ENCODE measurements around the gene SCRT2.

SCRT2 gene

GRCh38 chr20:617934-618690 is 57.5 kb downstream of the SCRT2 start:
- no peak overlapping the region for H2AFZ ChIP-seq (ENCODE audit: low read depth, low read length)
- H3K27ac ChIP-seq (ENCODE audit: low read length, poor library complexity, severe bottlenecking): no peak overlapping the region
- H3K18ac ChIP-seq (ENCODE audit: low read depth in 1 of 2, low read length in 2 of 2): no peak overlapping the region
- no peak for DNase-seq
- H2BK5ac ChIP-seq (ENCODE audit: low read depth, low read length, poor library complexity, severe bottlenecking): no peak overlapping the region
- H4K8ac ChIP-seq (ENCODE audit: low read length): no peak overlapping the region
- peaks cover 42 to 52% of the 10 kb centered on the region in 2 experiments for H3K27me3 ChIP-seq (ENCODE audit: control insufficient read depth in 1 of 2, insufficient read depth in 1 of 2, low read length in 2 of 2)
- no peak overlapping the region for H3K9ac ChIP-seq (ENCODE audit: low read length)
- no peak overlapping the region for H4K91ac ChIP-seq (ENCODE audit: low read length)
- H3K36me3 ChIP-seq (ENCODE audit: control insufficient read depth in 1 of 2, insufficient read depth in 2 of 2, low read depth in 1 of 2, low read length in 2 of 2): no peaks in the 10 kb centered on the region
- H3K4me1 ChIP-seq (ENCODE audit: control insufficient read depth, insufficient read depth, low read depth, low read length): no peaks in the 10 kb centered on the region
- no peak overlapping the region for H2BK12ac ChIP-seq (ENCODE audit: low read length in 2 of 2)
- H2BK15ac ChIP-seq (ENCODE audit: low read depth, poor library complexity, severe bottlenecking): no peak overlapping the region
- H3K9me3 ChIP-seq (ENCODE audit: control insufficient read depth, low read length): peaks cover 20% of the 10 kb centered on the region
- 77% methylated on average over 4 of the region's 4 CpGs for WGBS
- no peaks in the 10 kb centered on the region for H3K79me1 ChIP-seq (replicated peaks; ENCODE audit: low read length, poor library complexity, severe bottlenecking)
- H3K4me3 ChIP-seq (ENCODE audit: insufficient read depth in 1 of 2, low read depth in 1 of 2, low read length in 2 of 2): no peak overlapping the region
- H3K14ac ChIP-seq (ENCODE audit: low read length in 2 of 2): no peak overlapping the region
- no peak overlapping the region for H2AK5ac ChIP-seq (ENCODE audit: low read length, severe bottlenecking)
- H3K4ac ChIP-seq (ENCODE audit: low read depth in 1 of 2, low read length in 2 of 2): no peak overlapping the region
- H2BK120ac ChIP-seq (ENCODE audit: low read depth, low read length): no peak overlapping the region
- H3K23ac ChIP-seq (ENCODE audit: low read length in 2 of 2): no peak overlapping the region
- no peak overlapping the region for H3K4me2 ChIP-seq (ENCODE audit: low read length, poor library complexity, severe bottlenecking)

- Histone ChIP-seq H2AFZ (ENCODE audit: low read depth, low read length) (no peak overlapping the region), H3K18ac (ENCODE audit: low read depth in 1 of 2, low read length in 2 of 2) (no peak overlapping the region), H4K8ac (ENCODE audit: low read length) (no peak overlapping the region), H2AK5ac (ENCODE audit: low read length, severe bottlenecking) (no peak overlapping the region), H3K9me3 (ENCODE audit: control insufficient read depth, low read length) (peaks cover 20% of the 10 kb centered on the region), H3K4me2 (ENCODE audit: low read length, poor library complexity, severe bottlenecking) (no peak overlapping the region), H2BK5ac (ENCODE audit: low read depth, low read length, poor library complexity, severe bottlenecking) (no peak overlapping the region), H3K36me3 (ENCODE audit: control insufficient read depth in 1 of 2, insufficient read depth in 2 of 2, low read depth in 1 of 2, low read length in 2 of 2) (no peaks in the 10 kb centered on the region), H3K79me1 (replicated peaks; ENCODE audit: low read length, poor library complexity, severe bottlenecking) (no peaks in the 10 kb centered on the region), H3K9ac (ENCODE audit: low read length) (no peak overlapping the region), H2BK15ac (ENCODE audit: low read depth, poor library complexity, severe bottlenecking) (no peak overlapping the region), H3K14ac (ENCODE audit: low read length in 2 of 2) (no peak overlapping the region), H2BK12ac (ENCODE audit: low read length in 2 of 2) (no peak overlapping the region), H3K27ac (ENCODE audit: low read length, poor library complexity, severe bottlenecking) (no peak overlapping the region), H3K4ac (ENCODE audit: low read depth in 1 of 2, low read length in 2 of 2) (no peak overlapping the region), H3K27me3 (ENCODE audit: control insufficient read depth in 1 of 2, insufficient read depth in 1 of 2, low read length in 2 of 2) (peaks cover 53 to 59% of the 10 kb centered on the region in 2 experiments), H3K4me3 (ENCODE audit: insufficient read depth in 1 of 2, low read depth in 1 of 2, low read length in 2 of 2) (no peak overlapping the region), H3K4me1 (ENCODE audit: control insufficient read depth, insufficient read depth, low read depth, low read length) (peaks cover 4% of the 10 kb centered on the region), H4K91ac (ENCODE audit: low read length) (no peak overlapping the region), H3K23ac (ENCODE audit: low read length in 2 of 2) (no peak overlapping the region), H2BK120ac (ENCODE audit: low read depth, low read length) (no peak overlapping the region)
- no peak for DNase-seq
- 100% methylated on average over 2 of the region's 4 CpGs for WGBS
Observed at GRCh38 chr20:615514-615913, 60.1 kb downstream of the SCRT2 start.

- no peak overlapping the region for H2AK5ac ChIP-seq (ENCODE audit: low read length, severe bottlenecking)
- H3K27ac ChIP-seq (ENCODE audit: low read length, poor library complexity, severe bottlenecking): no peak overlapping the region
- no peak overlapping the region for H4K8ac ChIP-seq (ENCODE audit: low read length)
- peaks cover 12% of the 10 kb centered on the region for H3K4me1 ChIP-seq (ENCODE audit: control insufficient read depth, insufficient read depth, low read depth, low read length)
- 18% methylated on average over 8 of the region's 8 CpGs for WGBS
- H2BK12ac ChIP-seq (ENCODE audit: low read length in 2 of 2): no peak overlapping the region
- H3K27me3 ChIP-seq (ENCODE audit: control insufficient read depth in 1 of 2, insufficient read depth in 1 of 2, low read length in 2 of 2): peaks cover 76 to 81% of the 10 kb centered on the region in 2 experiments
- no peaks in the 10 kb centered on the region for H3K79me1 ChIP-seq (replicated peaks; ENCODE audit: low read length, poor library complexity, severe bottlenecking)
- no peak overlapping the region for H2AFZ ChIP-seq (ENCODE audit: low read depth, low read length)
- no peaks in the 10 kb centered on the region for H3K9me3 ChIP-seq (ENCODE audit: control insufficient read depth, low read length)
- H2BK15ac ChIP-seq (ENCODE audit: low read depth, poor library complexity, severe bottlenecking): no peak overlapping the region
- H3K9ac ChIP-seq (ENCODE audit: low read length): no peak overlapping the region
- H3K23ac ChIP-seq (ENCODE audit: low read length in 2 of 2): no peak overlapping the region
- H3K14ac ChIP-seq (ENCODE audit: low read length in 2 of 2): no peak overlapping the region
- no peak overlapping the region for H2BK120ac ChIP-seq (ENCODE audit: low read depth, low read length)
- no peak overlapping the region for H3K18ac ChIP-seq (ENCODE audit: low read depth in 1 of 2, low read length in 2 of 2)
- H2BK5ac ChIP-seq (ENCODE audit: low read depth, low read length, poor library complexity, severe bottlenecking): no peak overlapping the region
- H3K4ac ChIP-seq (ENCODE audit: low read depth in 1 of 2, low read length in 2 of 2): no peak overlapping the region
- no peak overlapping the region for H3K4me3 ChIP-seq (ENCODE audit: insufficient read depth in 1 of 2, low read depth in 1 of 2, low read length in 2 of 2)
- H3K4me2 ChIP-seq (ENCODE audit: low read length, poor library complexity, severe bottlenecking): no peak overlapping the region
- DNase-seq: no peak
- H3K36me3 ChIP-seq (ENCODE audit: control insufficient read depth in 1 of 2, insufficient read depth in 2 of 2, low read depth in 1 of 2, low read length in 2 of 2): no peaks in the 10 kb centered on the region
- no peak overlapping the region for H4K91ac ChIP-seq (ENCODE audit: low read length)
Observed at GRCh38 chr20:611843-612185, 63.8 kb downstream of the SCRT2 start.

Measured in mesenchymal stem cell (in vitro differentiated cells and primary cell).